ENCODE results near the gene CASP5.
A peak's percentile ranks its signal among the peaks of the same experiment; 100 is the strongest.
"Not testable (repeated sequence)": the region's sequence is repeated elsewhere in the genome, so short reads cannot be mapped to it uniquely, and the experiment has no call there.

Gene CASP5

DNA sequence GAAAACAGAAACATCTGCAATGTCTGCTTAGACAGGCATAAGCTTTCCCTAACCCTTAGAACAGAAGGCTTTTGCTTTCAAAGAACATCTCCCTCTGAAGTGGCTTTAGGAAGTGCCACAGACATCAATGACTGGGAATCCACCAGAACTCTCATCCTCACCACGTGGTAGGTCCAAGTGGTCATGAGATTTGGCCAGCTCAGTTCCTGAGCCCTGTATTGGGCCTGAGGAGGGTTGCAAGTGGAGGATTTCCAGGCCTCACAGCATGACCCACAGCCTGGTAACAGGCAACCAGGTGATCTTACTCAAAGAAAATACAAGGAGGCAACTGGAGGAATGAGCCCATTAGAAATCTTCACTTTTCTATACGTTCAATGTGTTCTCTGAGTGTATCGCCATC is 10.4 kb upstream of the CASP5 start:
- no peak for DNase-seq

DNA sequence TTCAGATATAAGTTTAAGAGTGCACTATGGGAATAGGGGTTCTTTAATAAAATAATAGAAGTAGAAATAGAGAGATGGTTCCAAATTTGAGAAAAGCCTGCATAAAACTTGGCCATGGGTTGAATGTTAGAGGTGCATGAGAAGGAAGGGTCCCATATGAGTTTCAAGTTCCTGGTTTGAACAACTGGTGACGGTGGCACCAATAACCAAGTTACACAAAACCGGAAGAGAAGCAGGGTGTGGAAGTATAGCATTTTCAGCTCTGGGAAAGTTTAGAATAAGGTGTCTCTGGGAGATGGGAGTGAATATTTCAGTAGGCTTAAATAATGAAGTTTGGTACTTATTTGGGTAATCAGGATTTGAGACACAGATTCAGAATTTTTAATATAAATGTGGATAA is 9.5 kb upstream of the CASP5 start:
- no peak for DNase-seq

DNA sequence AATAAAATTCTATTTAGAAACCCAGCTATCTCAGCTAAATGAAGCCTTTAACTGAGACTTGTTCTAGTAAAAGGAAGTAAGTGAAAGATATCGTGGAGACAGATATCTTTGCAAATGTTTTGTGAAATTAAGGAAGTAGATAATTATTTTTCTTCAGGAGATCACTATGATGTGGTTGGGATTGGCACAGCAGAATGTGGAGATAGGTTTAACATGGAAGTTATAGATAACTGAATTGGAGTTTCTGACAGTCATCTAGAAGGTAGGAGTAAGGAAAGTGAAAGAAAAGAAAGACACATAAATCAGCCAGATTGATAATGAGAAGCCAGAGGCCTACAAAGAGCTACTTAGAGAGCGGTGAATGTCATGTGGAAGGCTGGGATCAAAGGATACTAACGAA is 4.7 kb upstream of the CASP5 start:
- no peak for DNase-seq

DNA sequence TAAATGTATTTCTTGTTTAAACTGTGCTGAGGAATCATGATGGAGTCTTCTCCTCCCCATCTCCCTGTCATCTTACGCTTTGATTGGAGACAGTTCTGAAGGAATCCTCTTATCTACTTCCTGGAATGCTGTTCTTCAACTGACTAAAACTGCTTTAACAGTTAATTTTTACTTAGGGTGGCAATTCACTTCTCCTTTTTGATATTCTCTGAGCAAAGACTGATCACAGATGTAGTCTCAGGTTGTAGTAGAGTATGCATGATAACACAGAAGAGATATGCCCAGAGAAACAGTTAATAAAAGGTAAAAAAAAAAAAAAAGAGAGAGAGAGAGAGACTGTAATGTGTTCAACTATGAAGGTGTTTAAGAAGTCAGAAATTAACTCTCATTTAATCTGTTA is 1.4 kb upstream of the CASP5 start:
- no peak for DNase-seq

DNA sequence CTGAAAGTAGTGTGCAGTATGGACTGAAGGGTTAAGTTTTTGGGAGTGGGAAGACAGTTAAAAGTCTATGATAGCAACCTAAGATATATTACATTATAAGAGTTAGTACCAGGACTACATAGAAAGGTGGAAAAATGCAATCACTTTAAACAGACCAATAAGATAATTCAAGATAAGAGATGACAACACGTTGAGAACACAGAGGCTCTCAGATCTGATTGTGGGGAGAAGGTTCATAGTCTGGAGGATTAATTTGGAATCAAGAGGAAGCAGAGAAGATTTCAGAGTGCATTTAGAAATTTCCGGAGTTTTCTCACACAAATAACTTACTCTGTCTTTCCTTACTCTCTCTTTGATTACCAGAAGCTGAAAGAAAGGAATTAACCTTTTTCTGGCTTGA is 441 bp downstream of the CASP5 start:
- DNase-seq: no peak

DNA sequence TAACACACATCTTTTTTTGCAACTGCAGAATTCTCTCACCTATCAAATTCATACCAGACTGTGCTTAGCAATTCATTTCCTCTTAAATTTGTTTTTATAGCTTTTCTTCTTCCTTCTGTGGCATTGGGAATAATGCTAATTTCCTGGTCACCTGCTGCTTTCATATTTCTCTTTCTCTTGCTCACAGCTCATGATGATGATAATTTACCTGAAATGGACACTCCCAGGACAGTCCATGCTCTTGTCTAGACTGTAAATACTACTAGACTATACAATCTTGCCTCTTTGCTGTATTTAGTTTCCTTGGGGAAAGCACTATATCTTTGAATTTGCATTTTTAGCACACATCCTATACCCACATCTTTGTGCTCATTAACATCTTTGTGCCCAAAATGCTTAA is 15.5 kb downstream of the CASP5 start:
- no peak for DNase-seq

DNA sequence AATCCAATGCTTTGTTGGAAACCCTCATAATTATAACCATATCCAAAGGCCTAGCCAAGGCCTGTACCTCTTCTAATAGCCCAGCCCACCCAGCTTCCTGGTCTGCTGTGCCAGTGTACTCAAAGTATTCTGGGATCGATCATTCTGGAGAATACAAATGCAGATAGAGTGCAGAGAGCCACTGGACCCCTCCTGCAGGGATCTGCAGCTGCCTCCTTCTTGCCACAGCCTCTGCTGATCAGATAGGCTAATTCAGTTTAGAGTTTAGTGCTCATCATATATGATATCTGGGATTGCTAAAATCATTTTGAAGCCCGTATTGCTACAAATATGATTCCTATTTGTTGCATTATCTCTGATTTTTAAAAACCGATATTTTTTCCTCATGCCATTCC is 17.5 kb downstream of the CASP5 start:
- DNase-seq: no peak

DNA sequence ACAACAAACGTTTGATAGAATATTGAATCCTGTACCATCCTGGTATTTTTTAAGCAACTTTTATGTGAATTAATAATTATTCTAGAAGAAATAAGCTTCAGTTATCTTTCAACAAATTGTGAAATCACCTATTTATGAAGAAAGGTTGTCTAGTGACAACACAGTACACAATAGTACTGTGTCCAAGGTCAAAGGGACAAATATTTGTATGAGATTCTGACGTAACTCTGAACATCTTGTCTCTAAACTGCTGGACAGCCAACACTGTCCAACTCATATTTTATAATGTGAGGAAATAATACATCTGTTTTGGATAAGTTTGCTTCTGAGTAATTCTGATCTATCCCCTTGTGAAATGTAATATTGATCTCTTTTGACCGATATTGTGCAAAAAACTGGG is 18.9 kb downstream of the CASP5 start:
- DNase-seq: no peak

DNA sequence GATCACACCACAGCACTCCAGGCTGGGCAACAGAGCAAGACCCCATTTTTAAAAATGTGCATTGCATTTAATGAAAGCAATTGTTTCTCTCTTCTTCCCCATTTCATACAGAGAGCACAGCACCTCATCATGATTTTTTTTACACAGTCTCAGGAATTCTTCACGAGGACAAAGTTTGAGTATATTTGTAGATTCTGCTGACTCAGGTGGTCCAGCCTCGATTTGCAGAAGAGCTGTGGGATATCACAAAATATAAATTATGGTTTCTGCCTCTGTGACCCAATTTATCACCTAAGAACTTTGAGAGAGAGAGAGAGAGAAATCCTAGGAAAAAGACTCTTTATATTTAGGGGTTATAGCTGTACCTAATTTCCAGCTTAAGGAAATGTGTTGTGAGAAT is 19.8 kb downstream of the CASP5 start:
- DNase-seq: no peak

DNA sequence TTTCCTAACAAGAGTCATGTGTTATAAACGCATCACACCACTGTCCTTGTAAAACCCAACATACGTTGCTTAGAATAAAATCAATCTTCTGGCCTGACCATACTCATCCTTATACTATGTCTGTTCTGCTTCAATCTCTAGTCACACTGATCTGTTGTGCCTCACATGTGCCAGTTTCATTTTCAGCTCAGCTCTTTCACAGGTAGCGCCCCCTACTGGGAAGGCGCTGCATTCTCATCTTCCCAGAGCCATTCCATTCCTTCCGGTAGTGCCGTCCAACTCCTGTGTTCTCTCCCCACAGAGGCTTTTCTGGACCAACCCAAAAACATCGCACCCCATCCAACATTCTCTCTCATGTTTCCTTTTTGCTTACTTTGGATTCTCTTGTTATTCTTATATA is 22.2 kb downstream of the CASP5 start:
- DNase-seq: no peak

DNA sequence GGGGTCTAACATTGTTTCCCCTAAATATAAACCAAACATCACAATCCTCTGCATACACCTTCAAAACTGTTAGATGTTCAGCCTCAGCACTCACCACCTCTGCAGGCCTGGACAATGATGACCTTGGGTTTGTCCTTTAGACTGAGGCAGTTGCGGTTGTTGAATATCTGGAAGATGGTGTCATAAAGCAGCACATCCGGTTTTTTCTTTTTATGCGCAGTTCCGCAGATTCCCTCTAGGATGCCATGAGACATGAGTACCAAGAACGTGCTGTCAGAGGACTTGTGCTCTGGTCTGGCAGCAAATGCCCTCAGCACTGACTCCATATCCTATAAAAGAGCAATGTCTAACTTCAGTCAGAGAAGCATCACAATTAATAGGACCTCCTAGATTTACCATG is 22.8 kb downstream of the CASP5 start:
- no peak for DNase-seq

DNA sequence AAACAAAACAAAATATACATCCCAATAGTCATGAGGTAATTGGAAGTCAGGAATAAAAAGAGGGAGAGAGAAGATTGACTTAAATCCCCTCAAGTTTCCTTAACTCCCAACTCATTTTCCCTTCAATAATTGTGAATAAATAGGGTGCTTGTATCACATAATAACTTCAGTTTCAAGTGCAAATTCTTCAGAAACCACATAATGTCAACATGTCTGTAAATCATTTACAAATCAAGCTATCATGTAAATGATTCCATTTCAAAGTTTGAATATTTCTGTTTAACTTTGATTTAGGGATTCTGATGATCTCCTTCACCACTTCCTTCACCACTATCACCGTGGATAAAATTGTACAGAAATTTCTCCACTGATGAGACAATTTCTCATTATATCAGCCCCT is 23.2 kb downstream of the CASP5 start:
- DNase-seq: no peak

DNA sequence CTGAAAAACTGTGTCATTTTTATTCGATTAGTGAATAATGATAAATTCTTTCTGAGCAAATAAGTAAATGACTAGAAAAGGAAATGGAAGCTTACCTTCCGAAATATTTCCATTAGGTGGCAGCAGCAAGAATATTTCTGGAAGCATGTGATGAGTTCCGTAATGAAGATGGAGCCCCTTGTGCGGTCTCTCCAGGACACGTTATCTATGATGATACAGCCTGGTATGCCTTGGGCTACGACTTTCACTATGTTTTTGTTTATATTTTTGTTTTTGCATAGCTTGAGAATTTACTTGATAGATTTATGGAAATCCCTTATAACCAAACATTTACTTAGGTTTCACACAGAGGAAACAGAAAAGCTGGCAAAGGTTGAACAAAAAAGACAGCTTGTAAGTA is 25.7 kb downstream of the CASP5 start:
- no peak for DNase-seq

DNA sequence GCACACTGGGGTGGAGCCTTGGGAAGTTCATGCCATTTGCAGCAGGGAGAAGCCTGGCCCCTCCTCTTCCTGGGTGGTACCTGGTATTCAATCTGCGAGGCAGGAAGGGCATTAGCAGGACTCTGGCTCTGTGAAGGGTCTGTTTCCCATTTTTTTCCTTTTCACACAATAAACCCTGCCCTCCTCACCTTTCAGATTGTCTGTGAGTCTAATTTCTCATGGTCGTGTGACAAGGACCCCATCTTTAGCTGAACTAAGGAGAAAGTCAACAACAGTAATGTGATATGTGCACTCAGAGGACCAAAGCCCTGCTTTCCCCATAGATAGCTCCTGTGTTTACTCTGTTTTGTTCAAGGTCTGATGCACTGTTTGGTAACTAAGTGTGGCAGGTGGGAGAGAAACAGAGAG is 28.0 kb downstream of the CASP5 start:
- DNase-seq: peak; percentile 84

DNA sequence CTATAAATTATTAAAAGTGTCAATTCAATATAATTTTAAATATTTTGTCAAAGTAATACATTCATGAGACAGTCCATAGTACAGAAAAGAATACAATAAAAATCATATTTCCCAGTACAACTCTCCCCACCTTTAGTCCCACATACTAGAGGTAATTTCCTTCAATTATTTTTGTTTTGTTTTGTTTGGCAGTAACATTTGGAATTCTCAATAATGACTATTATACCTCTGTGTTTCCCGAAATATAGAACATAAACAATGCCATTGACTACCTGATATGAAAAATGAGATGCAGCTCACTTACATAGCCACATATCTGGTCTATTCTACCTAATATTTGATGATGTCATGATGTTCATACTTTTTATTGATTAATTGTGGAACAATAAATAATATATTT is 30.2 kb downstream of the CASP5 start:
- DNase-seq: no peak

DNA sequence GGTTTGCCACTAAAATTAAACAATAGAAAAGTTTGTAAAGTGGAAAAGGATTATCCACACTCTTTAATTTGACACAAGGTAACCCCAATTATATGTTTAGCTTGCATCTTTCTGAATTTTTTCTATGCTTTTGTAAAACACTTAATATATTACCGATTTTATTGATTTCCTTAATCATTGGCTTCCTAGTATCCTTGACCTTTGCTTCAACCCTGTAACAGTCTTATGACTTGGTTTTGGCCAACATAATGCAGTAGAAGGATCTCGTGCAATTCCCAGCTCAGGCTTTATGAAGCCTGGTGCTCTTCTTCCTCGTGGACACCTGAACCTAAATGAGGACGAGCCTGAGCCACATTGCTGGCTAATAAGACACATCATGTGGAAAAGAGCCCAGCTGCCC is 31.0 kb downstream of the CASP5 start:
- DNase-seq: no peak

DNA sequence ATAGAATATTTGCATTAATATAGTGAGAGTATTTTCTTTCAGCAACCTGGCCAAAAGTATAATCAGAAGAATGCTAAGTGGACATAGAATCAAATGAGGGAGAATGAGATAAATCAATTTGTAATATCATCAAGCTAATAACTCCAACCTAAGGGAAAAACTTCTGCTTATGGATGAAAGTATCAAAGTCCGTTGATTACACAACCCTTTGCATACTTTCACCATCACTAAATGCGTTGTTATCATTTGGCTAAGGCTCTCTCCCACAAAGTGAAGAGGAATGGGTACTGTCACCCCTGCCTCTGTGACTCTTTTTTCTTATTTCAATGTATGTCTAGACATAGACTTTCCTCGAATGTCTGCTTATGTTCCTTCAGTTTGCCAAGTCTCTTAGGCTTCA is 38.2 kb downstream of the CASP5 start:
- DNase-seq: no peak

DNA sequence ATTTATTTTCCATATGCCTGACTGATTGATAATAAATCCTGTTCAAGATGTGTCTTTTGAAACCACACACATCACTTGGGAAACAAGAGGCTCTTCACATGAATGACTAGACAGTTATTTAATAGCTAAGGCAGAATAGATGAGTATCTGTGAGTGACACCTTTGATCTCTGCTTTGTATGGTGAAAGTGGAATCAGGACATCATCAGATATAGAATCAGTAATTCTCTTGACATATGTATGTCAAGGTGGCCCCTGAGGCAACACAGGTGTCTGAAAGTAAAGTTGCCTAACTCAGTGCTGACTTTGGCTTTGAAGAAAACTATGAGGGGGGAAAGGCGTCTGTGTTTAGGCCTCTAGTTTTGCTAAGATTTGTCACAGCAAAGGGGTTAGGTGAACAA is 43.1 kb downstream of the CASP5 start:
- DNase-seq: no peak

DNA sequence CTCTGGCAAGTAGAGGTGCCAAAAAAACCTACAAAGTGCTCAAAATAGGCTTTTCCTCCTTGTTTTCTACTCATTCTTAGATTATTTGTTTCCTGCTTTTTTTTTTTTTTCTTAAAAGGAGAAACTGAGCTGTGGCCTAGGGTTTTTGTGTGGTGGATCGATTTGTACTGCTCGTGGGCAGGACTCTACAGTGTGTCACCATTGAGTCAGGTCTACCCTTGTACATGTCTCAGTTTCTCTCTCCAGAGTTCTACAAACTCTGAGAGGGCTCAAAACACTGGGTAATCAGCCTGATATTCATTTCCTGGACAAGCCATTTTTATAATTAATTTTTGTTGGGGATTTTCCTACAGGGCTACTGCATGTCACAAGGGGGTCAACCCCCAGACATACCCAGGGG is 49.4 kb downstream of the CASP5 start:
- no peak for DNase-seq

DNA sequence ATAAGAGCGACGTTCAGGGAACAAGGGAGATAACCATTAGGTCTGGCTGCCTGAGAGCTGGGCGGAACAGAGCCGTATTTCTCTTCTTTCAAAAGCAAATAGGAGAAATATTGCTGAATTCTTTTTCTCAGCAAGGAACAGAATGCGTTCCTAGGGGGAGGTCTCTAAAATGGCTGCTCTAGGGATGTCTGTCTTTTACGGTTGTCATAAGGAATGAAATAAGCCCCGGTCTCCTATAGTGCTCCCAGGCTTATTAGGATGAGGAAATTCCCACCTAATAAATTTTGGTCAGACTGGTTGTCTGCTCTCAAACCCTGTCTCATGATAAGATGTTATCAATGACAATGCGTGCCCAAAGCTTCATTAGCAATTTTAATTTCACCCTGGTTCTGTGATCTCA is 50.0 kb downstream of the CASP5 start:
- DNase-seq: not testable (repeated sequence)

DNA sequence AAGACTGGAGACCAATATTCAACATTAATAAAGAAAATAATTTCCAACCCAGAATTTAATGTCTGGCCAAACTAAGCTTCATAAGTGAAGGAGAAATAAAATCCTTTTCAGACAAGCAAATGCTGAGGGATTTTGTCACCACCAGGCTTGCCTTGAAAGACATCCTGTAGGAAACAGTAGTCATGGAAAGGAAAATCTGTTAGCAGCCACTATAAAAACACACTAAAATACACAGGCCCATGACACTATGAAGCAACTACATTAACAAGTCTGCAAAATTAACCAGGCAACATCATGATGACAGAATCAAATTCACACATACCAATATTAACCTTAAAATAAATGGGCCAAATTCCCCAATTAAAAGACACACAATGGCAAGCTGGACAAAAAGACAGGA is 52.2 kb downstream of the CASP5 start:
- no peak for DNase-seq

DNA sequence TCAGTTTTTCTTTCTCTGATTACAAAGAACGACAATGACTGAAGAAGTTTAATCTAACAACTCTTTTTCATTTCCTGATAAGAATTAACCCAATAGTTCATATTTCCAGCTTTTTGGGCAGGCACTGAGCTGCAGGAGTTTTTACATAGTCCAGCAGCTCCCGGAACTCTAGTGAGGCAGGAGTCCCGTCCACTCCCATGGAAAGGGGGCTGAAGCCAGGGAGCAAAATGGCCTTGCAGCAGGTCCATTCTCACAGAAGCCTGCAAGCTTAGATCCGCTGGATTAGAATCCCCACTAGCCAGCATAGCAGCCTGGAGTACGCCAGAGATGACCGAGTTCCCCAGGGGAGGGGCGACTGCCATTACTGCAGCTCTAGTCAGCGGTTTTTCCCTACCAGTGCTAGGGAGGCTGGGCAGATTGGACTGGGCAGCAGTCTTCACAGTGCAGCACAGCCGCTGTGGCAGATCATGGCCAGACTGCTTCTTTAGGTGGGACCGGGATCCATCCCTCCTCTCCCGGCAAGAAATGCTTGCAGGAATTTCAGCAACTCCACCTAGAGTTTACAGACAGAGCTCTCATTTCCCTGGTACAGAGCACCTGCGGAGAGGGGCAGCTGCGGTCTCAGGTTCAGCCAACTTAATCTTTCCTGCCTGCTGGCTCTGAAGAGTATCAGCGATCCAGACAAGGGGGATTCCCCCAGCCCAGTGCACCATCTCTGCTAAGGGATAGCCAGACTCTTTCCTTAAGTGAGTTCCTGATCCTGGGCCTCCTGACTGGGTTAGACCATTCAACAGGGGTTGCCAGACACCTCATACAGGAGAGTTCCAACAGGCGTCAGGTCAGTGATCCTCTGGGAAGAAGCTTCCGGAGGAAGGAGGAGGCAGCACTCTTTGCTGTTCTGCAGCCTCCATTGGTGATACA is 53.9 kb downstream of the CASP5 start:
- DNase-seq: peak; percentile 53

DNA sequence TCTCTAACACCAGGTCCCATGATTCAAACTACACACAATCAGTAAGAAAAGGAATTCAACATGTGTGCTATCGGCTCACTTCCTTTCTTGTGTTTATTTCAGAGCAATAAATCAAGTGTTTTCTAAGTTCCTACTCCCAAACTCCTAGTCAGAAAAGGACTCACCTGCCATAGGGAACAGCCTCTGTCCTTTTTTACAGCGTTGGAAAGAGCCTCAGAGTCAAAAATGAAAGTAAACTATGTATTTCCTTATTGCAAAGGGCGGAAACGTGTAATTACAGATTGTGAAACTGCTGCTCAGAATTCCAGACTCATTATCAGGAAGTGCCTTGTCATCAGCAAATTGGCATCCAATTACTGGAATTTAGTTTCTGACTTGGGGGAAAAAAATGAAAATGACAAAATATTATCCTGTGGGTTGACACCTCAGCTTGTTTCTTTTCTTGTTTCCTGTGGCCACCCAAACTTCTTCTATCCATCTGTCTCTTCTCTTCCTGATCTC is 54.6 kb downstream of the CASP5 start, which contains the start of gene CASP4:
CASP4 (minus strand) TSS at position 220 of the 501 bp plus-strand sequence; CDS start at position 171, 49 bp downstream.
- peak; percentile 78 for DNase-seq

DNA sequence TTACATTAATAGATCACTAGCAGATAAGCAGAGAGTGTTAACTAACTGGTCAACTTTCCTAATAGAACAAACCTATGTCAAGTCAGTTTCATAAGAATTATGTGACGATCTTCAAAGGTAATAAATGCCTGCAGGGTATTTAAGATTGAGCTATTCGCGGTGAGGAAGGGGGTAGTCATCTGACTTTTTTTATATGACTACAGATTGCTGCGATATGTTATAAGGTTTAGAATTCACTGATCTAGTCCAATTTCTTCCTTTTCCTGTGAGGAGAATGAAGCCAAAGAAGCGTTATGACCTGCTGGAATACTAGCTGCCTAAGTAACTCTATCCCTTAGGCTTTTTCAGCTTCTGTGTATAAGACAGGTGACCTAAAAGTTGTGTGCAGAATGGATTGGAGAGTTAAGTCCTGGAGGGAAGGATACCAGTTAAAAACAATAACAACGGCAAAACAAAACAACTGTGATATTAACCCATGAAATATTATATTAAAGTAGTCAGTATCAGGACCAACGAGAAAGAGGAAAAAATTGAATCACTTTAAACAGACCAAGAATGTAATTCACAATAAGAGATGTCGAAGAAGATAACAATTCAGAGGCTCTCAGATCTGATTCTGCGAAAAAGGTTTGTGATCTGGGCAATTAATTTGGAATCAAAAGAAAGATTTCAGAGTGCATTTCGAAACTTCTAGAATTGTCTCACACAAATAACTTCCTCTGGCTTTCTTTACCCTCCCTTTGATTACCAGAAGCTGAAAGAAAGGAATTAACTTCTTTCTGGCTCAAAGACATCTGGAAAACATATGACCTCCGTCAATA is 55.2 kb downstream of the CASP5 start:
- no peak for DNase-seq
